ENCODE results near the gene TSSK6. TPM values are rescaled to one million over a fixed set of nuclear protein-coding genes. Genes with fewer than 3 reads are reported as not detected.

TSSK6 gene
- total RNA-seq, 1 donor from 2014 or later, result 3.4 TPM

GRCh38 chr19:19505669-19506326, 9.6 kb downstream of the TSSK6 start:
- no peak for DNase-seq (ENCODE audit: low spot score)

GRCh38 chr19:19504754-19505668, 10.3 kb downstream of the TSSK6 start:
- no peak for DNase-seq (ENCODE audit: low spot score)

- no peak for DNase-seq (ENCODE audit: low spot score)
These were observed 12.3 kb downstream of the TSSK6 start for GRCh38 chr19:19502808-19503602.

- DNase-seq (ENCODE audit: low spot score), result no peak
These were observed 13.1 kb downstream of the TSSK6 start for GRCh38 chr19:19502281-19502680.

GRCh38 chr19:19501798-19502197, 13.6 kb downstream of the TSSK6 start:
- DNase-seq (ENCODE audit: low spot score), result no peak

GRCh38 chr19:19500975-19501644, 14.2 kb downstream of the TSSK6 start:
- DNase-seq (ENCODE audit: low spot score), result no peak

- no peak for DNase-seq (ENCODE audit: low spot score)
These were observed 15.9 kb downstream of the TSSK6 start for GRCh38 chr19:19499272-19499995.

- no peak for DNase-seq (ENCODE audit: low spot score)
These were observed 16.9 kb downstream of the TSSK6 start for GRCh38 chr19:19498255-19498991.

- DNase-seq (ENCODE audit: low spot score), result no peak
These were observed 19.4 kb downstream of the TSSK6 start for GRCh38 chr19:19495614-19496603.

- DNase-seq (ENCODE audit: low spot score), result no peak
These were observed 21.4 kb downstream of the TSSK6 start for GRCh38 chr19:19493841-19494546.

- DNase-seq (ENCODE audit: low spot score), result no peak
These were observed 23.2 kb downstream of the TSSK6 start for GRCh38 chr19:19492026-19492610.

GRCh38 chr19:19491321-19492025, 23.9 kb downstream of the TSSK6 start:
- no peak for DNase-seq (ENCODE audit: low spot score)

GRCh38 chr19:19490214-19490968, 25.0 kb downstream of the TSSK6 start:
- peak; percentile 88 for DNase-seq (ENCODE audit: low spot score)

GRCh38 chr19:19489804-19490204, 25.5 kb downstream of the TSSK6 start:
- DNase-seq (ENCODE audit: low spot score), result no peak

- peak; percentile 95 for DNase-seq (ENCODE audit: low spot score)
These were observed 26.3 kb downstream of the TSSK6 start for GRCh38 chr19:19488875-19489690.

Measured in ureter (tissue), 1 donor.